Epithelial cell of esophagus (primary cell): ENCODE results near the gene TRAF3IP1.
"Not testable (repeated sequence)": the region's sequence is repeated elsewhere in the genome, so short reads cannot be mapped to it uniquely, and the experiment has no call there.

Experiments
- DNase-seq: peaks from one replicate; pipeline ENCODE4 v3.0.0; 2010; ENCODE audit warnings: low read depth
- H3K4me3 ChIP-seq: 2 replicates; pipeline ENCODE4 v1.5.1; 2011; ENCODE audit warnings: mild to moderate bottlenecking, low read length, control low read depth
- TF ChIP-seq, protein P1 (sequence below): IDR thresholded peaks from 2 replicates; pipeline ENCODE4 v1.5.1; 2011; ENCODE audit warnings: low read depth, mild to moderate bottlenecking, low read length, control low read depth, inconsistent platforms; ENCODE audit not compliant: insufficient read depth; ENCODE audit errors: missing control alignments

Gene TRAF3IP1

DNA sequence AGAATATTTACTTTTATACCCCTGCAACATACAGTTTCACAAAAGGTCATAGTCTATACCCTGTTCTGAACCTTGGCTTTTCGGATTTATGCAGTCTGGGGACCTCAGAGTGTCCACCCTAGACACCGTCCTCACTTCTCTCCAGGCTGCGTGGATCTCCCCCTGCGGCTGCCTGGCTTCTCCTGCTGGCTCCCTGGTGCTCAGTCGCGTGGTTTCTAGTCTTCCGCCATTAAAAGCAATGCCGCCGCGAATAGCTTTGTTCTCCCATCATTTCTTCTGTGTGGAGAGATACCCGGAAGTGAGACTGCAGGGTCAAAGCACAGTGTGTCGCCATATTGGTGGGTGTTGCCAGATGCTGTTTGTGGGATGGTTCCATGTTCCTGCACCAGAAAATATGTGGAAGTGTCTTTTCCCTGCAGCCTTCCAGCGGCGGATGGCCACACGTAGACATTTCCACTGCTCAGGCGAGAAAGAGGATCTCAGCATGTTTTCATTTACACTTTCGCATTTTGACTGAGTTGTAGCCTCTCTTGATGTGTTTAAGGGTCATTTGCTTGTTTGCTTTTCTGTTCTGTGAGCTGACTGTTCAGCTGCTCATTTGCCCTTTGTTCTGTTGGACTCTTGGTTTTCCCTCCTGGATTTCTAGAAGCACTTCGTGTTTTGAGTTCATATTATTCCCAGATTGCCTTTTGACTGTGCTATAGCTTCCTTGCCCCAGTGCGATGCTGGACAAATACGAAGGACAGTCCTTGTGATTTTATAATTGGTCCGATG, 83.5 kb downstream of the TRAF3IP1 start:
- no peak for DNase-seq
- TF ChIP-seq, protein P1, sequence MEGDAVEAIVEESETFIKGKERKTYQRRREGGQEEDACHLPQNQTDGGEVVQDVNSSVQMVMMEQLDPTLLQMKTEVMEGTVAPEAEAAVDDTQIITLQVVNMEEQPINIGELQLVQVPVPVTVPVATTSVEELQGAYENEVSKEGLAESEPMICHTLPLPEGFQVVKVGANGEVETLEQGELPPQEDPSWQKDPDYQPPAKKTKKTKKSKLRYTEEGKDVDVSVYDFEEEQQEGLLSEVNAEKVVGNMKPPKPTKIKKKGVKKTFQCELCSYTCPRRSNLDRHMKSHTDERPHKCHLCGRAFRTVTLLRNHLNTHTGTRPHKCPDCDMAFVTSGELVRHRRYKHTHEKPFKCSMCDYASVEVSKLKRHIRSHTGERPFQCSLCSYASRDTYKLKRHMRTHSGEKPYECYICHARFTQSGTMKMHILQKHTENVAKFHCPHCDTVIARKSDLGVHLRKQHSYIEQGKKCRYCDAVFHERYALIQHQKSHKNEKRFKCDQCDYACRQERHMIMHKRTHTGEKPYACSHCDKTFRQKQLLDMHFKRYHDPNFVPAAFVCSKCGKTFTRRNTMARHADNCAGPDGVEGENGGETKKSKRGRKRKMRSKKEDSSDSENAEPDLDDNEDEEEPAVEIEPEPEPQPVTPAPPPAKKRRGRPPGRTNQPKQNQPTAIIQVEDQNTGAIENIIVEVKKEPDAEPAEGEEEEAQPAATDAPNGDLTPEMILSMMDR = no peak
- no peak overlapping the region for H3K4me3 ChIP-seq

- TF ChIP-seq, protein P1 = no peak
- no peak overlapping the region for H3K4me3 ChIP-seq
- no peak for DNase-seq
These were observed 84.3 kb downstream of the TRAF3IP1 start for GRCh38 chr2:238404406-238405216.

DNA sequence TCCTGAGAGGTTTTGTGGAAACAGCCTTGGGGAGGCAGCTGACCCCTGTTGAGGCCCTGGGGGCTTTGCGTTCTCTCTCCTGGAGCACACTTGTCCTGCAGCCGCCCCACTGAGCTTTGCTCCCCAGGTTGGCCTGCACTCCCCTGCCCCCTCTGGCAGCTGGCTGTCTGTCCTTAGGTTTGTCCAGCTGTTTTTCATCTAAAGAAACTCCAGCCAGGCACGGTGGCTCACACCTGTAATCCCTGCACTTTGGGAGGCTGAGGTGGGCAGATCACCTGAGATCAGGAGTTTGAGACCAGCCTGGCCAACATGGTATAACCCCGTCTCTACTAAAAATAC, 84.9 kb downstream of the TRAF3IP1 start:
- not testable (repeated sequence) for DNase-seq, H3K4me3 ChIP-seq

DNA sequence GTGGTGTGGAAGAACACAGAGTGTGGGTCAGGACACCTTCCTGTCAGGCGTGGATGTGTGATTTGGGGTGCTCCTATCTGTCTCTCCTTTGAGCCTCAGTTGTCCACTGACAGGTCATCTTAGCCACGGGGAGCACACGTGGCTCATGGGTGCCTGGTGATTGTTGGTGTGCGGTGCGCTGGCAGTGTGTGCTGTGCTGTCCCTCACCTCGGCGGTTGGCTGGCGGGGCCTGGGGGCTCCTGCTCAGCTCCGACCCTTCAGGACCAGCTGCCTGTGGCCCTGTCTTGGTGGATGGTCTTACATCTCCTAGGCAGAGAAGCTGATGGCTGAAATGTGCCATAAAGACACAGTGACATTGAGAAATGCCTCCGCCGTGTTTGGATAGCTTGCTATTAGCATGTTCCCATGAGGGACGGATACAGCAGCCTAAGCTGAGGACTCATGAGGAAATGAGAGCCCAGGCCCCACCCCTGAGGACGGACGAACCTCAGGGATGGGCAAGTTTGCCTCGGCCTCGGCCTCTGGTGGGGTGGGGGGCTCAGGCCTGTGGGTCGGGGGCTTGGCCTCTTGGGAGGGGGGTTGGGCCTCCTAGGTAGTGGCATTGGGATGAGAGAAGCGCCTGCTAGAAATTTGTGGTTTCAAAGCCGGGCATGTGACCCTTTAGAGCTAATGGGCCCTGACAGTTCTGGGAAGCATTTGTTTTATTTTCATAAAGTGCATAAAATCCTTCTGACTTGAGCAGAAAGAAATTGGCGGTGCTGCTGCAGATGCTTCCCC, 86.1 kb downstream of the TRAF3IP1 start:
- TF ChIP-seq, protein P1 = no peak
- no peak overlapping the region for H3K4me3 ChIP-seq

DNA sequence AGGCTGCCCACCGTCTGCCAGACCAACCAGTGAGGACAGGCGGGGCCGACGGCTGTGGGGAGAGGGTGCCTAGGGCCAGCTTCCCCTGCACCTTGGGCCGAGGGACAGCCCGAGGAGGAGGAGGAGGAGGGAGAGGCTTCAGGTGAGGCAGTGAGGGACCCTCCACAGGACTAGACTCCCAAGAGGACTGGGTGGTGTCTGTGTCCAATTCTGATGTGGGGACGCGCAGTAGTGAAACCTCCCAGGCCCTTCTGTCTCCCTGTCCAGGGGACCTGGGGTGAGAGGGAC, 86.6 kb downstream of the TRAF3IP1 start:
- TF ChIP-seq, protein P1 = no peak
- DNase-seq = no peak
- no peak overlapping the region for H3K4me3 ChIP-seq

More for the DNA sequence above, 86.1 kb downstream of the TRAF3IP1 start:
- no peak for DNase-seq

GRCh38 chr2:238407566-238407965, 87.2 kb downstream of the TRAF3IP1 start:
- TF ChIP-seq, protein P1 = no peak
- DNase-seq = no peak
- no peak overlapping the region for H3K4me3 ChIP-seq
